DOHH2 (cell line): ENCODE results near the gene CD74.

Experiments used
- H3F3A ChIP-seq: fragments of 200-600 bp; sonication (generic), shearing (Covaris generic); 2 replicates; pipeline ENCODE4 v1.6.0; 2016; ENCODE audit warnings: antibody characterized with exemption, mild to moderate bottlenecking; ENCODE audit not compliant: control insufficient read depth, insufficient read depth
- H3K27ac ChIP-seq: fragments of 200-600 bp; sonication (generic); 2 replicates; pipeline ENCODE4 v1.5.1; 2014; ENCODE audit warnings: low read depth, mild to moderate bottlenecking, low read length, moderate library complexity
- H3K27me3 ChIP-seq: fragments of 200-600 bp; sonication (generic); 2 replicates; pipeline ENCODE4 v1.6.1; 2014; ENCODE audit warnings: mild to moderate bottlenecking, low read length, mixed read lengths; ENCODE audit not compliant: control insufficient read depth
- H3K36me3 ChIP-seq: fragments of 200-600 bp; sonication (generic); 2 replicates; pipeline ENCODE4 v1.6.1; 2014; ENCODE audit warnings: mild to moderate bottlenecking, low read length, moderate library complexity, mixed read lengths; ENCODE audit not compliant: control insufficient read depth
- H3K4me1 ChIP-seq: fragments of 200-600 bp; sonication (generic); 2 replicates; pipeline ENCODE4 v1.6.1; 2014; ENCODE audit warnings: mild to moderate bottlenecking, low read length, mixed read lengths; ENCODE audit not compliant: control insufficient read depth
- H3K4me2 ChIP-seq: fragments of 200-600 bp; sonication (generic); 2 replicates; pipeline ENCODE4 v1.6.0; 2014; ENCODE audit warnings: mild to moderate bottlenecking, low read length, moderate library complexity
- H3K4me3 ChIP-seq: fragments of 200-600 bp; sonication (generic); 2 replicates; pipeline ENCODE4 v1.5.1; 2014; ENCODE audit warnings: mild to moderate bottlenecking, low read length, mixed read lengths
- H3K79me2 ChIP-seq: fragments of 200-600 bp; sonication (generic); 2 replicates; pipeline ENCODE4 v1.6.1; 2014; ENCODE audit warnings: mild to moderate bottlenecking, low read length, mixed read lengths; ENCODE audit not compliant: control insufficient read depth
- H3K9me2 ChIP-seq: fragments of 200-600 bp; sonication (generic); replicated peaks from 2 replicates; pipeline ENCODE4 v1.6.1; 2014; ENCODE audit warnings: mild to moderate bottlenecking, low read length, mixed read lengths; ENCODE audit not compliant: control insufficient read depth
- H3K9me3 ChIP-seq: fragments of 200-600 bp; sonication (generic); 2 replicates; pipeline ENCODE4 v1.6.1; 2014; ENCODE audit warnings: antibody characterized with exemption, low read length, mixed read lengths; ENCODE audit not compliant: control insufficient read depth, insufficient read depth
- H4K20me1 ChIP-seq: fragments of 200-600 bp; sonication (generic); 2 replicates; pipeline ENCODE4 v1.6.0; 2014; ENCODE audit warnings: low read depth, mild to moderate bottlenecking, antibody characterized with exemption, low read length, moderate library complexity; ENCODE audit not compliant: control insufficient read depth, insufficient read depth
- EZH2phosphoT487 ChIP-seq: fragments of 200-600 bp; sonication (generic); IDR thresholded peaks from 2 replicates; pipeline ENCODE4 v1.6.1; 2017; ENCODE audit warnings: borderline replicate concordance, mild to moderate bottlenecking, antibody characterized with exemption, low read length, moderate library complexity, mixed read lengths
- TF ChIP-seq, protein P1 (sequence below): fragments of 200-600 bp; sonication (generic); IDR thresholded peaks from one replicate; pipeline ENCODE4 v1.5.1; 2014; ENCODE audit warnings: antibody characterized with exemption, mild to moderate bottlenecking, low read depth, low read length; ENCODE audit not compliant: poor library complexity, severe bottlenecking

CD74 gene

DNA sequence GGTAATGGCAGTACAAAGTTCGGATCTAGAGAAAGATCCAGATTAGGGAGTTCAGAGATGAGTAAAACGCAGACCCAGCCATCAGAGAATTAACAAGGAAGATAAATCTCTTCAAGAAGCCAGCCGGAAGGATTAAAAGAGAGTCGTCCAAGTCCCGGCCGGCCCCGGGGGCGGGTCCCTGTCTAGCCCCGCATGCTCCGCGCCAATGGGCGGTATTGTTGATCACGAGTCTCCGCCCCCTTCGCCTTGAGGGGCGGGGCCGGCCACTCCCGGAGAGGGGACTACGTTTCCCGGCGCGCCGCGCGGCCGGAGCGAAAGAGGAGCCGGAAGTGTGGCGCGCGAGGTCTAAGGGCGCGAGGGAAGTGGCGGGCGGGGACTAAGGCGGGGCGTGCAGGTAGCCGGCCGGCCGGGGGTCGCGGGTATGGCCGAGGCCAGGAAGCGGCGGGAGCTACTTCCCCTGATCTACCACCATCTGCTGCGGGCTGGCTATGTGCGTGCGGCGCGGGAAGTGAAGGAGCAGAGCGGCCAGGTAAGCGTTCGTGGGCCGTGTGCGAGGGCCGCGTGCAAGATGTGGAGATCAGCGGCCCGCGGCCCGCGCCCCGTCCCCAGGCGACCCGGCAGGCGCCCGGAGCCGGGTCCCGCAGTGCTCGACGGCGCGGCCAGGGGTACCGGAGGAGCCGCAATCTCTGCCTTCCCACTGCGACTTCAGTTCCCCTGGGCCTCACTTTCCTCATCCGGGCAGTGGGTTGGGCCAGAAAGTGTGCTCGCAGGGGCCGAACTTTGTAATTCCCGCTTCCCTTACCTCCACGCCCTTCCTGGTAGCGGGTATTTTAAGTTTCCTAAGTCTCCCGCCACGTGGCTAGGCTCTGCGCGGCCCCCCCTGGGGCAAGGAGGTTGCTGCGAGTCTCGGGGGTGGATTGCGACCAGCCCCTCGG is 55.1 kb downstream of the CD74 start, which contains the start of gene TCOF1:
Gene TCOF1, plus strand, starts transcription at position 372 of the 935 bp plus-strand sequence. Its CDS starts 50 bp downstream, at position 422.
- peaks cover 16% of the 10 kb centered on the region for H4K20me1 ChIP-seq
- peaks cover 48% of the 10 kb centered on the region for H3K36me3 ChIP-seq
- H3K27ac ChIP-seq, result peak within 1 kb of the TSS; percentile 55
- H3K4me2 ChIP-seq, result peak within 1 kb of the TSS; percentile 91
- no peak for TF ChIP-seq EZH2phosphoT487
- TF ChIP-seq, protein P1, sequence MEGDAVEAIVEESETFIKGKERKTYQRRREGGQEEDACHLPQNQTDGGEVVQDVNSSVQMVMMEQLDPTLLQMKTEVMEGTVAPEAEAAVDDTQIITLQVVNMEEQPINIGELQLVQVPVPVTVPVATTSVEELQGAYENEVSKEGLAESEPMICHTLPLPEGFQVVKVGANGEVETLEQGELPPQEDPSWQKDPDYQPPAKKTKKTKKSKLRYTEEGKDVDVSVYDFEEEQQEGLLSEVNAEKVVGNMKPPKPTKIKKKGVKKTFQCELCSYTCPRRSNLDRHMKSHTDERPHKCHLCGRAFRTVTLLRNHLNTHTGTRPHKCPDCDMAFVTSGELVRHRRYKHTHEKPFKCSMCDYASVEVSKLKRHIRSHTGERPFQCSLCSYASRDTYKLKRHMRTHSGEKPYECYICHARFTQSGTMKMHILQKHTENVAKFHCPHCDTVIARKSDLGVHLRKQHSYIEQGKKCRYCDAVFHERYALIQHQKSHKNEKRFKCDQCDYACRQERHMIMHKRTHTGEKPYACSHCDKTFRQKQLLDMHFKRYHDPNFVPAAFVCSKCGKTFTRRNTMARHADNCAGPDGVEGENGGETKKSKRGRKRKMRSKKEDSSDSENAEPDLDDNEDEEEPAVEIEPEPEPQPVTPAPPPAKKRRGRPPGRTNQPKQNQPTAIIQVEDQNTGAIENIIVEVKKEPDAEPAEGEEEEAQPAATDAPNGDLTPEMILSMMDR, result no peak
- H3K27me3 ChIP-seq, result no peaks in the 10 kb centered on the region
- no peaks in the 10 kb centered on the region for H3K9me3 ChIP-seq
- peak within 1 kb of the TSS; percentile 98 for H3K4me3 ChIP-seq
- H3K9me2 ChIP-seq, result no peaks in the 10 kb centered on the region
- peaks cover 42% of the 10 kb centered on the region for H3K4me1 ChIP-seq
- no peaks in the 10 kb centered on the region for H3F3A ChIP-seq
- peaks cover 54% of the 10 kb centered on the region for H3K79me2 ChIP-seq

DNA sequence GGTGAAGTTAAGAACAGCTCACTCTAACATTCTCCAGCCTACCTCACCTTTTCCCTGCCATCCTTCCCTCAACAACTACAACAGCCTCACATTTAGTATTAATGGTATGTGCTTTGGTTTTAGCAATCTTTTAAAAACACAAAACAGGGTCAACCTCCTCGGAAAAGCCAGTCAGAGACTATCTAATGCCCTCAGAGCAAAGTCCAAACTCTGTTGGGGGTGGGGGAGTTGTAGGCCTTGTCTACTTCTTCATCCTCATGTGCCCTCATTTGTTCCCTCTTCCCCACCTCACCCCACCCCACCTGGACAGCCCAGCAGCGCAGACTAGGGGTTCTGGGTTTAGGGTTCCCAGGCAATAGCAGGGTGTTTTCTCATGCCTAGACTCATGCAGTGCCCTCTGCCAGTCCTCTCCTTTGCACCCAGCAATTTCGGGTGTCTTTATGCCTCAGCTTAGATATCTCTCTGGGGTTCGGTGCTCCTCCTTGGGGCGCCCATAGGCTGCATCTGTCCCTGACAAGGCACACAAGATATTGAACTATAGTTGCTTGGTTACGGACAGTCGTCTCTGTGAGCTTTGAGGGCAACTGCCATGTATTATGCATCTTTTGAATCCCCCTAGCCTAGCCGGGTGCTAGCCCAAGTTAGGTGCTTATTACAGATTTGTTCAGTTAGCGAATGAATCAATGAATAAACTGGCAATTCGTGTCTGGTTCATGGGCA is 56.0 kb downstream of the CD74 start:
- no peaks in the 10 kb centered on the region for H3K9me3 ChIP-seq
- H3K79me2 ChIP-seq, result peaks cover 46% of the 10 kb centered on the region
- peaks cover 41% of the 10 kb centered on the region for H3K4me1 ChIP-seq
- H4K20me1 ChIP-seq, result peaks cover 9% of the 10 kb centered on the region
- no peak for TF ChIP-seq EZH2phosphoT487
- TF ChIP-seq, protein P1, result no peak
- H3K36me3 ChIP-seq, result peaks cover 40% of the 10 kb centered on the region
- H3K9me2 ChIP-seq, result no peaks in the 10 kb centered on the region
- H3K27me3 ChIP-seq, result no peaks in the 10 kb centered on the region
- H3K4me2 ChIP-seq, result peak overlapping the region; percentile 73
- no peak overlapping the region for H3K27ac ChIP-seq
- no peaks in the 10 kb centered on the region for H3F3A ChIP-seq
- H3K4me3 ChIP-seq, result peak overlapping the region; percentile 98

DNA sequence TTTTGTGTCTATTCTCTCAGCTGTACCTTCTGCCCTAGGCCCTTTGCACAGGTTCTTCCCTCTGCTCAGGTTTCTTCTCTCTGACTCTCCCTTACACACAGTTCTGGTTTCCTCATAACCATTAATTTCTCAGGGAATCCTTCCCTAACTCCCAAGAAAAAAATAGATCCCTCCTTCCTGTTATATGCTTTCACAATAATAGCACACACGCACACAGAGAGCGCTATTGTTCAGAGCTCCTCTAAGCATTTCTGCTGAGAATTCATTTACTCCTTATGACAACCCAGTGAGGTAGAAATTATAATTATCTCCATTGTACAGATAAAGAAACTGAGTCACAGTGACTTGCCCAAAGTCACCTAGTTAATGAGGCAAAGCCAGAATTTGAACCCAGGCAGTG is 56.9 kb downstream of the CD74 start:
- Histone ChIP-seq H3F3A (no peaks in the 10 kb centered on the region), H4K20me1 (peaks cover 5% of the 10 kb centered on the region; the same call in 1 of the 2 replicates), H3K9me3 (no peaks in the 10 kb centered on the region), H3K27me3 (no peaks in the 10 kb centered on the region), H3K4me1 (peaks cover 40% of the 10 kb centered on the region), H3K4me3 (no peak overlapping the region), H3K4me2 (no peak overlapping the region), H3K79me2 (peaks cover 36% of the 10 kb centered on the region), H3K9me2 (no peaks in the 10 kb centered on the region), H3K27ac (no peak overlapping the region), H3K36me3 (peaks cover 30% of the 10 kb centered on the region)
- TF ChIP-seq, protein P1, result no peak
- no peak for TF ChIP-seq EZH2phosphoT487
